NCI-H1436 treated with DMSO at 0.1 percent for 48 hours (cell line): ENCODE measurements around the gene CABP4.
A peak's percentile ranks its signal among the peaks of the same experiment; 100 is the strongest.
"Not testable (repeated sequence)": the region's sequence is repeated elsewhere in the genome, so short reads cannot be mapped to it uniquely, and the experiment has no call there.

Source experiments
- DNase-seq: peaks from one replicate; lab custom pipeline; 2025; lab: John Stamatoyannopoulos, UW

CABP4 gene

DNA sequence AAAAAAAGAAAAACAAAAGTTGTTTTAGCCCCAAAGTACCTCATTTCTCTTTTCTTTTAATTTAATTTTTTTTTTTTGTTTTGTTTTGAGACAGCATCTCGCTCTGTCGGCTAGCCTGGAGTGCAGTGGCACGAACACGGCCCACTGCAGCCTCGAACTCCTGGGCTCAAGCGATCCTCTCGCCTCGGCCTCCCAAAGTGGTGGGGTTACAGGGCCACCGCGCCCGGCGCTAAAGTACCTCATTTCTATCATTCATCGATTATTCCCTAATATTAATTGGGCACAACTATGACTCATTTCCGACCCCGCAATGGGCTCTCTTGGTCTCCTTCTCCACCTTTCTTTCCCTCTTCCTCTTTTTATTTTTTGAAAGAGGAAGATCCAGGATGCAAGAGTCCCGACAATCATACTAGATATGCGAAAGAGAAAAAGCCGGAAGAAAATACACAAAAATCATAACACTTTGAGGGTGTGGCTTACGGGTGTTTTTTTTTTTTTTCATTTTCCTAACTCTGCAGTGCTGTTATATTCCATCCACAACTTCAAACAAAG is 27.2 kb downstream of the CABP4 start:
- no peak for DNase-seq

GRCh38 chr11:67482827-67483798 is 28.0 kb downstream of the CABP4 start, which contains the start of gene AIP:
TSS of gene AIP (plus strand) at chr11:67483026. CDS start at chr11:67483159, 133 bp downstream.
- DNase-seq = peak; percentile 80

DNA sequence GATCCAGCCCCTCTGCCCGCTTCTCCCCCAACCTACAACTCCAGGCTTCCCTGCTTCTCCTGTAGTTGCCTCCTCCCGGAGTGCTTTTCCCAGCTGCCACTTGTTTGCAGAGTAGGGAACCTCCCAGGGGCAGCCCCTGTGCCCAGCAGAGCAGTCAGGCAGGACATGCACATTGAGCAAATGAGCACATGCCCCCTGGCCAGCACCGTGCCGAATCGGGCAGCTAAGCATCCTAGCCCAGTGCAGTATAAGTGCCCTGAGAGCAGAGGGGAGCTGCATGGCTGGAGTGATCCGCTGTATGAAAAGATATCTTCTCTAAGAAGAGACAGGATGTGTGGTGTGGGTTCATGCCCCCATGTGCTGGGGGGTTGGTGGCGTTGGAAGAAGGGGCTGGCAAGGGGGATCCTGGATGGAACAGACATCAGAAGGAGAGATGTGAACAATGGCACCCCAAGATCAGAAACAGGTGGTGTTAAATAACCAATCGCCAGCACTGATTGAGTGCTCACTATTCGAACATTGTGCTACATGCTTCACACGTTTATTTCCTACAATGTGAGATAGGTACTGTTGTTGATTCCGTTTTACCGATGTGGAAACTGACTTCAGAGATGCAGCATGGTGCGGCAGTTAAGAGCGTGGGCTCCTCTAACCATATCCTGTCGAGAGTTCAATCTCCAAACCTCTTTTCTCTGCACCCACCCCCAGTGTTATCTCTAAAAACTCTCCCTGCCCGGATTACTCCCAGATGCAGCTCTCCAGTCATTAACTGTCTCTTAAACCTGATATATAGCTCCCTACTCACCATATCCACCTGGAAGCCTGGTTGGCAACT is 28.9 kb downstream of the CABP4 start:
- DNase-seq = no peak

GRCh38 chr11:67484847-67485311 is 29.7 kb downstream of the CABP4 start:
- no peak for DNase-seq

DNA sequence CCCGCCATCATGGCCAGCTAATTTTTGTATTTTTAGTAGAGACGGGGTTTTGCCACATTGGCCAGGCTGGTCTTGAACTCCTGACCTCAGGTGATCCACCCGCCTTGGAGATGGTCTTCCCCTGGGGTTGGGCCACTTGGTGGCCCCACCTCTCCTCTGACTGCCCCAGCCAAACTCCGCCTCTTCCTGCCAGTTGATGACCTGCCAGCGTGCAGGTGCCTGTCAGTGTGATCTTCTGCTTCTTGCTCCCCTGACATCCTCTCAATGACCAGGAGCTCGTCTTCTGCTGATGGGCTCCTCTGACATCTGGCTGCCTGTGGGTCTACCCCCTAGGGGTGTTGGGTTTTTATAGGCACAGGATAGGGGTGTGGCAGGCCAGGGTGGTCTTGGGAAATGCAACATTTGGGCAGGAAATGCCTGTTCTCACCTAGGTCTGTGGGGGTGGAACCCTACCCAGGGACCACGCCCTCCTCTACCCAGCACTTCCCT is 30.8 kb downstream of the CABP4 start:
- not testable (repeated sequence) for DNase-seq

DNA sequence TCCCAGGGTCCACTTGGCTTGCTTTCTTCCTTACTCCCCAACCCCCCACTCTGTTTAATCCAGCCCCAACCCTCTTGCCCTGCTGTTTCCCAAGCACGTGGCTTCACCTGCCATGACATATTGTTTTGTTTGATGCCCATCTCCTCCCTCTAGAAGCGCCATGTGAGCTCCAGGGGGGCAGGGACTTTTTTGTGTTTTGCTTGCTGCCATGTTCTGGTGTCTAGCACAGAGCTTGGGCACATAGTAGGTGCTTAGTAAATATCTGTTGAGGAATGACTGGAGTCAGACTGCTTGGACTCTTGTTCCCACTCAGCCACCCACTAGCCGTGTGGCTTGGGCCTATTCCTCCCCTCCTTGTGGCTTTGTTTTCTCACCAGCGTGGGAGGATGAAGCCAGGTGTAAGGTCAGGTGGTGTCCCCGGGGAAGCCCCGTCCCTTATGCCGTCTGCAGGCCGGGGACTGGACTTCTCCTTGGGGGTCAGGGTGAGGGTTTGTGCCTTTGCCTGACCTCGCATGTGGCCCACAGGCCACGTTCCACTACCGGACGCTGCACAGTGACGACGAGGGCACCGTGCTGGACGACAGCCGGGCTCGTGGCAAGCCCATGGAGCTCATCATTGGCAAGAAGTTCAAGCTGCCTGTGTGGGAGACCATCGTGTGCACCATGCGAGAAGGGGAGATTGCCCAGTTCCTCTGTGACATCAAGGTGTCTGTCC is 31.5 kb downstream of the CABP4 start:
- DNase-seq = no peak

GRCh38 chr11:67489203-67489884 is 34.2 kb downstream of the CABP4 start:
- DNase-seq = no peak

GRCh38 chr11:67489885-67490726 is 35.0 kb downstream of the CABP4 start:
- DNase-seq = no peak

DNA sequence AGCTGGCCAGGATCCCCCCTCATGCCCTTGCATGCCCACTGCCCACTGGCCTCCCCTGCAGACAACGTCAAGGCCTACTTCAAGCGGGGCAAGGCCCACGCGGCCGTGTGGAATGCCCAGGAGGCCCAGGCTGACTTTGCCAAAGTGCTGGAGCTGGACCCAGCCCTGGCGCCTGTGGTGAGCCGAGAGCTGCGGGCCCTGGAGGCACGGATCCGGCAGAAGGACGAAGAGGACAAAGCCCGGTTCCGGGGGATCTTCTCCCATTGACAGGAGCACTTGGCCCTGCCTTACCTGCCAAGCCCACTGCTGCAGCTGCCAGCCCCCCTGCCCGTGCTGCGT is 35.5 kb downstream of the CABP4 start:
- no peak for DNase-seq

- DNase-seq = no peak
Measured at GRCh38 chr11:67491276-67492068, 36.3 kb downstream of the CABP4 start.

DNA sequence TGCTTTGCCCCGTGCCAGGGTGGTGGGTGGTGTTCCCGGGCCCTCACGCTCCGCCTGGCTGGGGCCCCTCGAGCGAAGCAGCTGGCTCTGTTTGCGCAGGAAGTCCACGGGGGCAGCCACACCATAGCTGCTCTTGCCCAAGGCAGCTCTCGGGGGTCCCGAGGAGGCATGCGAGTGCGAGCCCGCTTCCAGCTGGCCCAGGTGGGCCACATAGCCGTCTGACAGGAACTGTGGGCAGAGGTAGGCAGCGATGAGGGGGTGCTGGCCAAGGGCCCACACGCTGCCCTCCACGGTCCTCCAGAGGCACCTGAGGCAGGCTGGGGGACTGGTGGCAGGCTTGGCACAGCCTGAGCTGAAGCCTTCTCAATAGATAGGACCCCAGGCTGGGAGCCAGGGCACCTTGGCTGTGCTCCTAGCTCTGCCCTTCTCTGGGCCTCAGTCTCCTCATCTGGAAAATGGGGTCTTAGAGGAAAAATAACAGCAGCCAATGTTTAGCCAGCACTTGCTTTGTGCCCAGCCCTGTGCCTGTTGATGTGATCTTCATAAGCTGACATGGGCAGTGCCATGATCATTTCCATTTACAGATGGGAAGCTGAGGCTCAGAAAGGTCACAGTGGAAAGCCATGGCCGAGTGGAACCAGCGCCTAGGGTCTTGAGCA is 37.0 kb downstream of the CABP4 start:
- DNase-seq = no peak

GRCh38 chr11:67492801-67493547 is 37.8 kb downstream of the CABP4 start:
- no peak for DNase-seq

GRCh38 chr11:67493548-67494370 is 38.6 kb downstream of the CABP4 start:
- DNase-seq = no peak

DNA sequence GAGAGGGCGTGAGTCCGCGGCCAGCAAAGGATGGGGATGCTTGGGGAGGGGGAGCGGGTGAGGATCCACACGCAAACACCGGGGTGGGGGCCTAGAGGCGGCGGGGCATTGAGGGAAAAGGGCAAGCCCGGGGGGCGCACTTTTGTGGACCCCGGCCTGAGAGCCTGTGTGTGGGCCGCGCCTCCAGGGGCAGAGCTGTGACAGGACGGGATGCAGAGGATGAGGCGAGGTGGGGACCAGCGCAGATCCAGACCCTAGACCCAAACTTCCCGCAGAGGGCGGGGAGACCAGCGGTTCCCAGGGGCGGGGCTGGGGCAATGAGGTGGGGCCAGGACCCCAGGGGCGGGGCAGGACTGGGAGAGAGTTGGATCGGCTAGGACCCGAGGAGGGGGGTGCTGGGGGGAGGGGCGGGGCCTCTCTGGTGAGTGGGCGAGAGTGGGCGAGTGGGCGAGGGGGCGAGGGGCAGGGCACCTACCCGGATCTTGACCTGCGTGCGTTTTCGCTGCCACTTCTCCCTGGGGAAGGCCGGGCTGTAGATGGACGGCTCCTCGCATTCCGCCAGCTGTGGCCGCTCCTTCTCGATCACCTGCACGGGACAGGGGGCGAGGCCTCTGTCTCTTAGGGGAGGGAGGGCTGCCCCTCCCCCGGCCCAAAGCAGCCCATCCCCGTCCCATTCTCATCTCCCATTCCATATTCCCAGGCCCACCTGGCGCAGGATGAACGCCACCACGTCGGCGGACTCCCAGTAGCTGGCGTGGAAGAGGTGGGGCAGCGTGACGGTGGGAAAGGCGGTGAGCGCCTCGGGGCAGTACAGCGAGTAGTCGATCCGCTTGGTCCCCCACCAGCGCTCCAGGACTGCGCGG is 39.4 kb downstream of the CABP4 start:
- DNase-seq = no peak

DNA sequence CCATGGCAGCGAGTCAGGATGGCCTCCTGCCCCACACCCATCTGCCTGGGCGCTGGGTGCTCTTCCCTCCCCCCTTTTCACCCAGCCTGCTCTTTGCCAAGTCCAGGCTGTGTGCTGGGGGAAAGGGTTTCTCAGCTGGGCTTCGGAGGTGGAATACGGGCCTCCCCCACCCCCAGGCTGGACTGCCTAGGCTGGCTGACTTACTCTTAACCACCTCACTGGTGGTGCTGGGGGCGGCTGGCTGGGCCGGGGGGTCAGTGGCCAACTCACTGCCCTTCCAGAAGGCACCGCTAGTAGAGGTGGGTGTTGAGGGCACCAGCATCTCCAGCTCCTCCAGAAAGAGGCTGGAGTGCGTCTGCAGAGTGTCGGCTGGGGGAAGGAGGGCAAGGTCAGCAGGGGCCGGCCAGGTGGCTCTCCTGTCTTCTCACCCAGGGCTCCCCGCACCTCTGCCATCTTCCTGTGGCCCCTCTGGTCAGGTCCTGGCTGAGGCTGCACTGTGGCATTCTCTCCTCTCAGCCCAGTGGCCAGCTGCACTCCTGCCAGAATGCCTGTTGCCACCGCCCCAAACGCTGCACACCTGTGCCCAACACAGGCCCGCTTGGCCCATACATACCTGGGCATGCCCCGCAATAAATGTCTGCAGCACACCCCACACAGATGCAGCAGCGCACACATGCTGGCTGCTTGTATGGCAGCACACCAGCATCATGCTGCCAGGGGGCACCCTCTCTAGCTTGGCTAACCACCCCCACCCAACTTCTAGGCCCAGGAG is 40.3 kb downstream of the CABP4 start:
- no peak for DNase-seq
